SHP77 treated with DMSO at 0.1 percent for 48 hours (cell line): ENCODE measurements around the gene CYP4A22.
A peak's percentile ranks its signal among the peaks of the same experiment; 100 is the strongest.
"Not testable (repeated sequence)": the region's sequence is repeated elsewhere in the genome, so short reads cannot be mapped to it uniquely, and the experiment has no call there.

Experiments
- DNase-seq: peaks from one replicate; lab custom pipeline; 2025; lab: John Stamatoyannopoulos, UW

The CYP4A22 gene

GRCh38 chr1:47156457-47156856 is 19.2 kb downstream of the CYP4A22 start:
- DNase-seq: not testable (repeated sequence)

- not testable (repeated sequence) for DNase-seq
Measured at GRCh38 chr1:47157957-47158356, 20.7 kb downstream of the CYP4A22 start.

GRCh38 chr1:47160716-47161115 is 23.5 kb downstream of the CYP4A22 start:
- no peak for DNase-seq

GRCh38 chr1:47161298-47162040 is 24.2 kb downstream of the CYP4A22 start:
- DNase-seq: no peak

- DNase-seq: no peak
Measured at GRCh38 chr1:47164552-47164951, 27.3 kb downstream of the CYP4A22 start.

GRCh38 chr1:47172782-47173181 is 35.5 kb downstream of the CYP4A22 start:
- DNase-seq: no peak

GRCh38 chr1:47174656-47175020 is 37.4 kb downstream of the CYP4A22 start:
- DNase-seq: no peak

- no peak for DNase-seq
Measured at GRCh38 chr1:47175227-47175934, 38.1 kb downstream of the CYP4A22 start.

GRCh38 chr1:47178020-47178419 is 40.8 kb downstream of the CYP4A22 start:
- no peak for DNase-seq

GRCh38 chr1:47178654-47179016 is 41.4 kb downstream of the CYP4A22 start:
- no peak for DNase-seq

GRCh38 chr1:47179017-47179987 is 42.1 kb downstream of the CYP4A22 start:
- peak; percentile 62 for DNase-seq

- DNase-seq: no peak
Measured at GRCh38 chr1:47179988-47180563, 42.8 kb downstream of the CYP4A22 start.

GRCh38 chr1:47180603-47181094 is 43.4 kb downstream of the CYP4A22 start:
- DNase-seq: no peak

- no peak for DNase-seq
Measured at GRCh38 chr1:47181095-47181954, 44.1 kb downstream of the CYP4A22 start.

- no peak for DNase-seq
Measured at GRCh38 chr1:47181955-47182675, 44.9 kb downstream of the CYP4A22 start.

GRCh38 chr1:47182676-47183235 is 45.5 kb downstream of the CYP4A22 start:
- no peak for DNase-seq

- DNase-seq: no peak
Measured at GRCh38 chr1:47183308-47184089, 46.3 kb downstream of the CYP4A22 start.

GRCh38 chr1:47184090-47184821 is 47.0 kb downstream of the CYP4A22 start:
- no peak for DNase-seq
